ENCODE data around the gene RPLP1. TPM values are rescaled to one million over a fixed set of nuclear protein-coding genes. Genes with fewer than 3 reads are reported as not detected.

Gene RPLP1
- total RNA-seq: 1,000 to 10,000 TPM in 2 of 4 donors, 100 to 1,000 TPM in 2; 623 to 1,424 (median 1,017) TPM

GRCh38 chr15:69452692-69453521 is at the start of gene RPLP1:
RPLP1 (plus strand) TSS chr15:69452818; CDS start chr15:69452949, 131 bp downstream.
- WGBS: 1% methylated on average over 12 of the region's 77 CpGs
- peaks cover 31% of the 10 kb centered on the region for H3K4me1 ChIP-seq
- peak within 1 kb of the TSS; percentile 97 for H3K27ac ChIP-seq
- H3K27me3 ChIP-seq: no peaks in the 10 kb centered on the region
- DNase-seq (ENCODE audit: low spot score in 2 of 2): peak; percentile 97 to 99
- H3K9me3 ChIP-seq: no peaks in the 10 kb centered on the region
- peak; percentile 83 to 99 (median 95) for TF ChIP-seq POLR2AphosphoS5 (IDR thresholded peaks at IDR 0.05)
- TF ChIP-seq POLR2A (IDR thresholded peaks at IDR 0.05): peak; percentile 57 to 93
- no peak for TF ChIP-seq CTCF (IDR thresholded peaks at IDR 0.05)
- TF ChIP-seq EP300 (IDR thresholded peaks at IDR 0.05): no peak
- peak within 1 kb of the TSS; percentile 89 for H3K4me3 ChIP-seq
- peaks cover 29% of the 10 kb centered on the region for H3K36me3 ChIP-seq

- H3K9me3 ChIP-seq: no peaks in the 10 kb centered on the region
- no peaks in the 10 kb centered on the region for H3K36me3 ChIP-seq
- no peak overlapping the region for H3K27ac ChIP-seq
- H3K4me1 ChIP-seq: no peaks in the 10 kb centered on the region
- no peak overlapping the region for H3K4me3 ChIP-seq
- 65% methylated on average over 4 of the region's 4 CpGs for WGBS
- TF ChIP-seq EP300 (IDR thresholded peaks at IDR 0.05) (no peak), POLR2A (IDR thresholded peaks at IDR 0.05) (no peak), CTCF (IDR thresholded peaks at IDR 0.05) (no peak), POLR2AphosphoS5 (IDR thresholded peaks at IDR 0.05) (no peak)
- H3K27me3 ChIP-seq: no peaks in the 10 kb centered on the region
- no peak for DNase-seq (ENCODE audit: low spot score in 2 of 2)
Observed at GRCh38 chr15:69403594-69403993, 49.0 kb upstream of the RPLP1 start.

GRCh38 chr15:69405110-69405509 is 47.5 kb upstream of the RPLP1 start:
- Histone ChIP-seq H3K27ac (no peak overlapping the region), H3K4me1 (no peaks in the 10 kb centered on the region), H3K36me3 (no peaks in the 10 kb centered on the region), H3K4me3 (no peak overlapping the region), H3K9me3 (no peaks in the 10 kb centered on the region), H3K27me3 (no peaks in the 10 kb centered on the region)
- 63% methylated on average over 3 of the region's 3 CpGs for WGBS
- TF ChIP-seq EP300 (IDR thresholded peaks at IDR 0.05): no peak
- TF ChIP-seq CTCF (IDR thresholded peaks at IDR 0.05): no peak
- no peak for TF ChIP-seq POLR2AphosphoS5 (IDR thresholded peaks at IDR 0.05)
- TF ChIP-seq POLR2A (IDR thresholded peaks at IDR 0.05): no peak
- no peak for DNase-seq (ENCODE audit: low spot score in 2 of 2)

- no peak overlapping the region for H3K4me3 ChIP-seq
- H3K36me3 ChIP-seq: no peaks in the 10 kb centered on the region
- no peak for TF ChIP-seq CTCF (IDR thresholded peaks at IDR 0.05)
- TF ChIP-seq POLR2A (IDR thresholded peaks at IDR 0.05): no peak
- no peak for TF ChIP-seq POLR2AphosphoS5 (IDR thresholded peaks at IDR 0.05)
- TF ChIP-seq EP300 (IDR thresholded peaks at IDR 0.05): no peak
- H3K4me1 ChIP-seq: no peaks in the 10 kb centered on the region
- H3K27me3 ChIP-seq: no peaks in the 10 kb centered on the region
- no peak for DNase-seq (ENCODE audit: low spot score in 2 of 2)
- no peaks in the 10 kb centered on the region for H3K9me3 ChIP-seq
- no peak overlapping the region for H3K27ac ChIP-seq
- 87% methylated on average over 3 of the region's 3 CpGs for WGBS
Observed at GRCh38 chr15:69407719-69408400, 44.8 kb upstream of the RPLP1 start.

- H3K9me3 ChIP-seq: no peaks in the 10 kb centered on the region
- 68% methylated on average over 3 of the region's 3 CpGs for WGBS
- no peak for TF ChIP-seq POLR2A (IDR thresholded peaks at IDR 0.05)
- TF ChIP-seq POLR2AphosphoS5 (IDR thresholded peaks at IDR 0.05): no peak
- TF ChIP-seq EP300 (IDR thresholded peaks at IDR 0.05): no peak
- no peak for TF ChIP-seq CTCF (IDR thresholded peaks at IDR 0.05)
- no peak for DNase-seq (ENCODE audit: low spot score in 2 of 2)
- peaks cover 4% of the 10 kb centered on the region for H3K4me1 ChIP-seq
- H3K4me3 ChIP-seq: no peak overlapping the region
- H3K27ac ChIP-seq: no peak overlapping the region
- H3K27me3 ChIP-seq: no peaks in the 10 kb centered on the region
- no peaks in the 10 kb centered on the region for H3K36me3 ChIP-seq
Observed at GRCh38 chr15:69408841-69409240, 43.8 kb upstream of the RPLP1 start.
